IMR-90 (cell line): Measurements from ENCODE around the gene SLC9A5. TPM values are rescaled to one million over a fixed set of nuclear protein-coding genes. Genes with fewer than 3 reads are reported as not detected.

Experiments
- ATAC-seq: fragments of 200-7000 bp; cut with Tn5 transposase; 2 replicates; pipeline ENCODE4 v1.9.1; 2020; ENCODE audit warnings: low read depth, mild to moderate bottlenecking, moderate library complexity
- BruUV-seq: library from RNA; stranded (reverse); fragments of 400-500 nt; replicated peaks from 2 replicates; lab custom pipeline; 2021; lab: Mats Ljungman, UMichigan
- CTCF ChIA-PET: fragments of 300-600 bp; formaldehyde crosslinking; extraction: SDS; loops from one replicate; lab custom pipeline; 2021; ENCODE audit warnings: antibody characterized with exemption; lab: Yijun Ruan, JAX
- POLR2A ChIA-PET: fragments of 300-600 bp; sonication (Branson Sonifier 250); formaldehyde crosslinking; loops from one replicate; lab custom pipeline; 2022; ENCODE audit warnings: antibody characterized with exemption; ENCODE audit not compliant: unreplicated experiment; lab: Charles Lee
- DNase-seq: peaks from one replicate; pipeline ENCODE4 v3.0.0; 2013
- H2AFZ ChIP-seq: replicated peaks from 2 replicates; pipeline ENCODE3; 2013; ENCODE audit warnings: low read length, mild to moderate bottlenecking; ENCODE audit not compliant: poor library complexity
- H2AK5ac ChIP-seq: 2 replicates; pipeline ENCODE4 v1.6.1; 2013; ENCODE audit warnings: low read depth, low read length, inconsistent platforms
- H2AK9ac ChIP-seq: replicated peaks from 2 replicates; pipeline ENCODE3; 2013; ENCODE audit warnings: mild to moderate bottlenecking, low read depth, low read length, moderate library complexity; ENCODE audit not compliant: poor library complexity
- H2BK120ac ChIP-seq: 2 replicates; pipeline ENCODE4 v1.6.1; 2013; ENCODE audit warnings: low read depth, low read length, inconsistent platforms
- H2BK15ac ChIP-seq: 3 replicates; pipeline ENCODE4 v1.6.1; 2013; ENCODE audit warnings: low read depth, low read length, inconsistent platforms
- H2BK20ac ChIP-seq: 2 replicates; pipeline ENCODE4 v1.6.1; 2013; ENCODE audit warnings: low read depth, mild to moderate bottlenecking, inconsistent platforms, low read length, moderate library complexity
- H2BK5ac ChIP-seq: 2 replicates; pipeline ENCODE4 v1.6.1; 2013; ENCODE audit warnings: mild to moderate bottlenecking, low read depth, low read length, inconsistent platforms; ENCODE audit not compliant: poor library complexity, severe bottlenecking
- H3K14ac ChIP-seq: replicated peaks from 2 replicates; pipeline ENCODE4 v1.6.1; 2013; ENCODE audit warnings: low read depth, low read length, inconsistent platforms
- H3K18ac ChIP-seq: 2 replicates; pipeline ENCODE4 v1.6.1; 2013; ENCODE audit warnings: low read depth, low read length, control low read depth
- H3K23ac ChIP-seq: 2 replicates; pipeline ENCODE4 v1.6.1; 2013; ENCODE audit warnings: low read depth, low read length, inconsistent platforms
- H3K27ac ChIP-seq: 2 replicates; pipeline ENCODE4 v1.5.1; 2013; ENCODE audit warnings: mild to moderate bottlenecking, control low read depth, low read length; ENCODE audit not compliant: insufficient read depth
- H3K27me3 ChIP-seq: 2 replicates; pipeline ENCODE4 v1.6.1; 2013; ENCODE audit warnings: low read length; ENCODE audit not compliant: control insufficient read depth, insufficient read depth
- H3K36me3 ChIP-seq: 2 replicates; pipeline ENCODE4 v1.6.1; 2013; ENCODE audit warnings: low read length, mixed read lengths; ENCODE audit not compliant: control insufficient read depth, insufficient read depth
- H3K4ac ChIP-seq: 2 replicates; pipeline ENCODE4 v1.6.1; 2013; ENCODE audit warnings: low read depth, low read length, inconsistent platforms
- H3K4me1 ChIP-seq: 2 replicates; pipeline ENCODE4 v1.6.1; 2013; ENCODE audit warnings: low read length, mixed read lengths; ENCODE audit not compliant: control insufficient read depth, insufficient read depth
- H3K4me2 ChIP-seq: 2 replicates; pipeline ENCODE4 v1.6.1; 2013; ENCODE audit warnings: low read depth, mild to moderate bottlenecking, control low read depth, low read length, moderate library complexity
- H3K4me3 ChIP-seq: 2 replicates; pipeline ENCODE4 v1.5.1; 2013; ENCODE audit warnings: low read depth, mild to moderate bottlenecking, control low read depth, low read length, moderate library complexity; ENCODE audit not compliant: insufficient read depth
- H3K56ac ChIP-seq: 2 replicates; pipeline ENCODE4 v1.6.1; 2013; ENCODE audit warnings: low read length, inconsistent platforms; ENCODE audit not compliant: insufficient read depth; ENCODE audit errors: extremely low read depth
- H3K79me1 ChIP-seq, 2 experiments: 2 replicates each; pipeline ENCODE4 v1.6.1; 2013; ENCODE audit warnings: low read length in 2 of 2, inconsistent platforms in 1 of 2, low read depth in 1 of 2
- H3K9ac ChIP-seq: 2 replicates; pipeline ENCODE4 v1.6.1; 2013; ENCODE audit warnings: low read depth, low read length, control low read depth
- H3K9me1 ChIP-seq: 2 replicates; pipeline ENCODE4 v1.6.1; 2013; ENCODE audit warnings: low read length, inconsistent platforms; ENCODE audit not compliant: insufficient read depth
- H3K9me3 ChIP-seq: 2 replicates; pipeline ENCODE4 v1.6.1; 2013; ENCODE audit warnings: low read length; ENCODE audit not compliant: control insufficient read depth, insufficient read depth
- H4K20me1 ChIP-seq: 2 replicates; pipeline ENCODE4 v1.6.1; 2013; ENCODE audit warnings: low read length, inconsistent platforms; ENCODE audit not compliant: insufficient read depth
- H4K5ac ChIP-seq: 2 replicates; pipeline ENCODE4 v1.6.1; 2013; ENCODE audit warnings: mild to moderate bottlenecking, low read depth, low read length, control low read depth
- H4K8ac ChIP-seq, 2 experiments: 2 replicates each; pipeline ENCODE4 v1.6.1; 2013; ENCODE audit warnings: low read depth in 2 of 2, low read length in 2 of 2, control low read depth in 1 of 2, inconsistent platforms in 1 of 2
- H4K91ac ChIP-seq: 2 replicates; pipeline ENCODE4 v1.6.1; 2013; ENCODE audit warnings: low read depth, low read length, inconsistent platforms; ENCODE audit not compliant: insufficient read depth
- BHLHE40 ChIP-seq: fragments of 150-350 bp; IDR thresholded peaks from 2 replicates; pipeline ENCODE4 v1.6.1; 2016; ENCODE audit warnings: mild to moderate bottlenecking, low read depth, low read length
- CHD1 ChIP-seq: IDR thresholded peaks from 2 replicates; pipeline ENCODE4 v1.6.1; 2012; ENCODE audit warnings: low read depth, low read length, improper control_type of control experiment
- MAZ ChIP-seq: IDR thresholded peaks from 2 replicates; pipeline ENCODE4 v1.6.1; 2012; ENCODE audit warnings: low read depth, mild to moderate bottlenecking, low read length, improper control_type of control experiment, moderate library complexity, borderline replicate concordance
- NFE2L2 ChIP-seq: fragments of 150-350 bp; IDR thresholded peaks from 2 replicates; pipeline ENCODE4 v1.6.1; 2016; ENCODE audit warnings: low read depth, mild to moderate bottlenecking, low read length
- SMC3 ChIP-seq: fragments of 150-350 bp; IDR thresholded peaks from 2 replicates; pipeline ENCODE4 v1.6.1; 2016; ENCODE audit warnings: low read depth, mild to moderate bottlenecking, antibody characterized with exemption, low read length, moderate library complexity
- USF2 ChIP-seq: fragments of 150-350 bp; IDR thresholded peaks from 2 replicates; pipeline ENCODE4 v1.6.1; 2017; ENCODE audit warnings: mild to moderate bottlenecking, antibody characterized with exemption, low read length, low read depth
- WGBS, 2 experiments: methylation state at CpG; one replicate each; pipeline versions ENCODE4 v1.1.5 to v1.1.7; 2013; ENCODE audit warnings: missing lambda C conversion rate in 2 of 2; ENCODE audit not compliant: insufficient read length in 1 of 2; ENCODE audit errors: extremely low coverage in 2 of 2; 5-methylcytosine and 5-hydroxymethylcytosine counted together
- dilution Hi-C: fragments of 300-500 bp; cut with HindIII; formaldehyde crosslinking; loops from one replicate; pipeline ENCODE4 v1.14.3; 2018; ENCODE audit warnings: low sequenced_read_pairs; ENCODE audit not compliant: unreplicated experiment
- in situ Hi-C: fragments of 300-500 bp; cut with MboI; formaldehyde crosslinking; loops from 3 replicates; pipeline ENCODE4 v1.14.3; 2019; ENCODE audit warnings: low sequenced_read_pairs, inconsistent platforms, mixed read lengths
- intact Hi-C: fragments of 100-400 bp; cut with micrococcal nuclease; formaldehyde crosslinking; loops from 2 replicates; pipeline ENCODE4 v1.10.0; 2022
- polyA plus RNA-seq, 3 experiments: library from polyadenylated mRNA; depleted of rRNA; stranded (reverse); fragments of >200 nt; gene quantifications; 2 replicates each; pipeline ENCODE4 v1.2.3, GENCODE V29; 2012; ENCODE audit warnings: low replicate concordance in 1 of 3
- total RNA-seq: library from RNA; depleted of rRNA; stranded (reverse); fragments of >200 nt; gene quantifications from 2 replicates; pipeline ENCODE4 v1.2.3, GENCODE V29; 2012
- TF ChIP-seq, protein P1 (sequence below): conservative IDR thresholded peaks from 2 replicates; pipeline ENCODE4 v1.5.1; 2012; ENCODE audit warnings: mild to moderate bottlenecking, low read depth, low read length, improper control_type of control experiment
- TF ChIP-seq, protein P2 (sequence below): fragments of 150-350 bp; IDR thresholded peaks from 2 replicates; pipeline ENCODE4 v1.6.1; 2016; ENCODE audit warnings: low read depth, mild to moderate bottlenecking, low read length, moderate library complexity, borderline replicate concordance

Gene SLC9A5
- total and polyA plus RNA-seq, 2 of the 4 experiments (the other 2 are of a cell fraction): 1.8 to 5.7 TPM

DNA sequence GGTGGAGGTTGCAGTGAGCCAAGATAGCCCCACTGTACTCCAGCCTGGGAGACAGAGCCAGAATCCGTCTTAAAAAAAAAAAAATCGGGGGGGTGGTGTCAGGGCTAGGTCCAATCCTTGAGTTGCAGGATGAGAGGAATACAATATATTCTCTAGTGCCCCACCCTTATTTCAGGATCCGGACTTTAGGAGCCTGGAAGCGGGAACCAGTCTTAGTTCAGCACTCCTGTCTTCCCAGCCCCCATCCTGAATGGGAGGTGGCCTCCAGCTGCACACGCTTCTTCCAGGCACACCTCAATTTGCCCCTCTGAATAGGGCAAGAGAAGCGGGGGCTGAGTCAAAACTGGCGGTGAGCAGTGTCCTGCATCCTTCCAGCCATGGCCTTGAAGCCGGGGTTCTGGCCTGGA is 3.1 kb upstream of the SLC9A5 start:
- dilution Hi-C loops: no loop called here

More for the DNA sequence above, 3.1 kb upstream of the SLC9A5 start:
- intact Hi-C loops (loop anchor here (1.0 to 5.0 kb wide), 2 partner anchors 18 to 147 kb away; partner anchors contain the start of genes TMEM208 and TPPP3), in situ Hi-C loops (no loop called here)
- no peaks in the 10 kb centered on the region for H3K27me3 ChIP-seq
- TF ChIP-seq, protein P1, sequence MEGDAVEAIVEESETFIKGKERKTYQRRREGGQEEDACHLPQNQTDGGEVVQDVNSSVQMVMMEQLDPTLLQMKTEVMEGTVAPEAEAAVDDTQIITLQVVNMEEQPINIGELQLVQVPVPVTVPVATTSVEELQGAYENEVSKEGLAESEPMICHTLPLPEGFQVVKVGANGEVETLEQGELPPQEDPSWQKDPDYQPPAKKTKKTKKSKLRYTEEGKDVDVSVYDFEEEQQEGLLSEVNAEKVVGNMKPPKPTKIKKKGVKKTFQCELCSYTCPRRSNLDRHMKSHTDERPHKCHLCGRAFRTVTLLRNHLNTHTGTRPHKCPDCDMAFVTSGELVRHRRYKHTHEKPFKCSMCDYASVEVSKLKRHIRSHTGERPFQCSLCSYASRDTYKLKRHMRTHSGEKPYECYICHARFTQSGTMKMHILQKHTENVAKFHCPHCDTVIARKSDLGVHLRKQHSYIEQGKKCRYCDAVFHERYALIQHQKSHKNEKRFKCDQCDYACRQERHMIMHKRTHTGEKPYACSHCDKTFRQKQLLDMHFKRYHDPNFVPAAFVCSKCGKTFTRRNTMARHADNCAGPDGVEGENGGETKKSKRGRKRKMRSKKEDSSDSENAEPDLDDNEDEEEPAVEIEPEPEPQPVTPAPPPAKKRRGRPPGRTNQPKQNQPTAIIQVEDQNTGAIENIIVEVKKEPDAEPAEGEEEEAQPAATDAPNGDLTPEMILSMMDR: no peak
- TF ChIP-seq BHLHE40 (no peak), MAZ (no peak), NFE2L2 (no peak), CHD1 (no peak), USF2 (peak; percentile 85; the same call in 1 of the 2 replicates), SMC3 (no peak)
- TF ChIP-seq, protein P2, sequence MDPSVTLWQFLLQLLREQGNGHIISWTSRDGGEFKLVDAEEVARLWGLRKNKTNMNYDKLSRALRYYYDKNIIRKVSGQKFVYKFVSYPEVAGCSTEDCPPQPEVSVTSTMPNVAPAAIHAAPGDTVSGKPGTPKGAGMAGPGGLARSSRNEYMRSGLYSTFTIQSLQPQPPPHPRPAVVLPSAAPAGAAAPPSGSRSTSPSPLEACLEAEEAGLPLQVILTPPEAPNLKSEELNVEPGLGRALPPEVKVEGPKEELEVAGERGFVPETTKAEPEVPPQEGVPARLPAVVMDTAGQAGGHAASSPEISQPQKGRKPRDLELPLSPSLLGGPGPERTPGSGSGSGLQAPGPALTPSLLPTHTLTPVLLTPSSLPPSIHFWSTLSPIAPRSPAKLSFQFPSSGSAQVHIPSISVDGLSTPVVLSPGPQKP: no peak
- peak overlapping the region; percentile 91 for H2BK120ac ChIP-seq
- H3K4ac ChIP-seq: peak overlapping the region; percentile 96
- peak overlapping the region; percentile 61 to 94 for H4K8ac ChIP-seq
- no peak for ATAC-seq
- H3K23ac ChIP-seq: peak overlapping the region; percentile 92; the same call in 1 of the 2 replicates
- peaks cover 54% of the 10 kb centered on the region for H3K4me1 ChIP-seq
- H3K14ac ChIP-seq: peak overlapping the region; percentile 97
- no peaks in the 10 kb centered on the region for H3K9me3 ChIP-seq
- peak overlapping the region; percentile 89 for H3K4me3 ChIP-seq
- peak overlapping the region; percentile 52 for H3K9ac ChIP-seq
- peak overlapping the region; percentile 90 for H2AFZ ChIP-seq
- peak overlapping the region; percentile 99 for H2AK5ac ChIP-seq
- CTCF ChIA-PET: interaction anchor here (1.5 to 2.3 kb wide), 2 partner anchors 13 to 87 kb away, joined by 3 to 5 read pairs; no protein-coding TSS in a partner anchor
- peak overlapping the region; percentile 69 for H3K4me2 ChIP-seq
- H4K91ac ChIP-seq: peak overlapping the region; percentile 88
- H4K5ac ChIP-seq: peak overlapping the region; percentile 56; the same call in 1 of the 2 replicates
- H3K27ac ChIP-seq: peak overlapping the region; percentile 88
- peaks cover 22 to 73% of the 10 kb centered on the region in 2 experiments; a peak in 3 of 4 replicates for H3K79me1 ChIP-seq
- H3K36me3 ChIP-seq: no peaks in the 10 kb centered on the region
- H2AK9ac ChIP-seq: peak overlapping the region; percentile 97
- no peak overlapping the region for H2BK15ac ChIP-seq
- BruUV-seq: no TSS peak
- no peak for DNase-seq
- peaks cover 35% of the 10 kb centered on the region for H3K9me1 ChIP-seq
- WGBS, 2 experiments: 0% methylated on average over 1 of the region's 8 CpGs; no CpG with 5 or more reads in 1 of the 2 experiments
- H2BK20ac ChIP-seq: no peak overlapping the region
- peak overlapping the region; percentile 80 for H3K56ac ChIP-seq
- peak overlapping the region; percentile 87 for H2BK5ac ChIP-seq
- no peaks in the 10 kb centered on the region; the same call in none of the 2 replicates for H4K20me1 ChIP-seq
- H3K18ac ChIP-seq: 0 out of 2 replicates have a peak overlapping the region, but pooled peaks have one; percentile 17
- POLR2A ChIA-PET: no interaction called here
